OCI-LY1 (cell line): ENCODE results near the gene MTERF4.

Source experiments
- H2AFZ ChIP-seq: fragments of 200-600 bp; sonication (generic), shearing (Covaris generic); 2 replicates; pipeline ENCODE4 v1.6.0; 2014; ENCODE audit warnings: antibody characterized with exemption, mild to moderate bottlenecking, low read length
- H3F3A ChIP-seq: fragments of 200-600 bp; sonication (generic), shearing (Covaris generic); 2 replicates; pipeline ENCODE4 v1.6.0; 2014; ENCODE audit warnings: mild to moderate bottlenecking, antibody characterized with exemption, low read length, moderate library complexity; ENCODE audit not compliant: insufficient read depth
- H3K27ac ChIP-seq: fragments of 200-600 bp; sonication (generic); 2 replicates; pipeline ENCODE4 v1.5.1; 2014; ENCODE audit warnings: low read length, mixed run types, mild to moderate bottlenecking, low read depth; ENCODE audit not compliant: poor library complexity, severe bottlenecking
- H3K27me3 ChIP-seq: fragments of 200-600 bp; sonication (generic); 2 replicates; pipeline ENCODE4 v1.6.0; 2014; ENCODE audit warnings: antibody characterized with exemption, mild to moderate bottlenecking, low read length, moderate library complexity; ENCODE audit not compliant: insufficient read depth
- H3K36me3 ChIP-seq: fragments of 200-600 bp; sonication (generic); 2 replicates; pipeline ENCODE4 v1.6.1; 2014; ENCODE audit warnings: mild to moderate bottlenecking, antibody characterized with exemption, low read length, moderate library complexity, mixed read lengths; ENCODE audit not compliant: insufficient read depth
- H3K4me1 ChIP-seq: fragments of 200-600 bp; sonication (generic); 2 replicates; pipeline ENCODE4 v1.5.1; 2014; ENCODE audit warnings: mild to moderate bottlenecking, low read length, moderate library complexity; ENCODE audit not compliant: insufficient read depth, severe bottlenecking
- H3K4me2 ChIP-seq: fragments of 200-600 bp; sonication (generic), shearing (Covaris generic); 2 replicates; pipeline ENCODE4 v1.6.1; 2014; ENCODE audit warnings: low read length
- H3K4me3 ChIP-seq: fragments of 200-600 bp; sonication (generic); 2 replicates; pipeline ENCODE4 v1.5.1; 2014; ENCODE audit warnings: low read length, low read depth, mild to moderate bottlenecking, mixed read lengths; ENCODE audit not compliant: poor library complexity, severe bottlenecking
- H3K79me2 ChIP-seq: fragments of 200-600 bp; shearing (Covaris generic); 2 replicates; pipeline ENCODE4 v1.6.1; 2016; ENCODE audit warnings: mixed run types, low read length, mixed read lengths; ENCODE audit not compliant: insufficient read depth
- H3K9ac ChIP-seq: fragments of 200-600 bp; sonication (generic), shearing (Covaris generic); 2 replicates; pipeline ENCODE4 v1.6.1; 2014; ENCODE audit warnings: mild to moderate bottlenecking, low read length, mixed read lengths
- H3K9me2 ChIP-seq: fragments of 200-600 bp; sonication (generic), shearing (Covaris generic); 2 replicates; pipeline ENCODE4 v1.6.1; 2014; ENCODE audit warnings: low read depth, mild to moderate bottlenecking, low read length, mixed read lengths
- H3K9me3 ChIP-seq: fragments of 200-600 bp; shearing (Covaris generic); 2 replicates; pipeline ENCODE4 v1.6.1; 2014; ENCODE audit warnings: low read length, mixed read lengths
- H4K20me1 ChIP-seq: fragments of 200-600 bp; sonication (generic), shearing (Covaris generic); 2 replicates; pipeline ENCODE4 v1.6.0; 2016; ENCODE audit warnings: mild to moderate bottlenecking, low read length; ENCODE audit not compliant: insufficient read depth
- EZH2 ChIP-seq: fragments of 200-600 bp; sonication (generic), shearing (Covaris generic); IDR thresholded peaks from 2 replicates; pipeline ENCODE4 v1.8.0; 2017; ENCODE audit warnings: borderline replicate concordance, mixed run types, mild to moderate bottlenecking, antibody characterized with exemption, low read length, moderate library complexity, mixed read lengths
- TF ChIP-seq, protein P1 (sequence below): fragments of 200-600 bp; sonication (generic), shearing (Covaris generic); IDR thresholded peaks from 2 replicates; pipeline ENCODE4 v1.5.1; 2017; ENCODE audit warnings: mild to moderate bottlenecking, antibody characterized with exemption, low read length, moderate library complexity, mixed read lengths

The MTERF4 gene

DNA sequence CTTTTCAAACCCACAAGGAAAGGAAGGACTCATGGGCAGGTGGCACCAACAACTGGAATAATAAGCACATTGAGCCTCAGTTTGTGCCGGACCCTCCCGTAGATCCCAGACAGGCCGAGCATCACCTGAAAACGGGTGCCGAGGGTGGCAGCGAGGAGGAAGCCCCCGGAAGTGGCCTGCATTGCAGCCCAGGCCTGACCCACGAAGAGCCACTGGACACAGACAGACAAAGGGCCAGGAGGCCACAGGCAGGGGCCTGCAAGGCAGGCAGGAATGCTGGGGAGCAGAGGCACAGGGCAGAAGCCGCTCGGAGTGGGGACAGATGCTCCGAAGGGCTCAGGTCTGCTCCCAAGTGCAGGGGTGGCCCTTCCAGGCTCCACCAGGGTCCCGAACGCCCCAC, 31.7 kb downstream of the MTERF4 start:
- H3K4me2 ChIP-seq: no peak overlapping the region
- H3K27ac ChIP-seq: no peak overlapping the region
- H4K20me1 ChIP-seq: no peaks in the 10 kb centered on the region
- 0 out of 2 replicates have a peak, but pooled peaks cover 3% of the 10 kb centered on the region for H3K27me3 ChIP-seq
- H3K4me3 ChIP-seq: no peak overlapping the region
- no peaks in the 10 kb centered on the region for H3K36me3 ChIP-seq
- no peak for TF ChIP-seq EZH2
- TF ChIP-seq, protein P1, sequence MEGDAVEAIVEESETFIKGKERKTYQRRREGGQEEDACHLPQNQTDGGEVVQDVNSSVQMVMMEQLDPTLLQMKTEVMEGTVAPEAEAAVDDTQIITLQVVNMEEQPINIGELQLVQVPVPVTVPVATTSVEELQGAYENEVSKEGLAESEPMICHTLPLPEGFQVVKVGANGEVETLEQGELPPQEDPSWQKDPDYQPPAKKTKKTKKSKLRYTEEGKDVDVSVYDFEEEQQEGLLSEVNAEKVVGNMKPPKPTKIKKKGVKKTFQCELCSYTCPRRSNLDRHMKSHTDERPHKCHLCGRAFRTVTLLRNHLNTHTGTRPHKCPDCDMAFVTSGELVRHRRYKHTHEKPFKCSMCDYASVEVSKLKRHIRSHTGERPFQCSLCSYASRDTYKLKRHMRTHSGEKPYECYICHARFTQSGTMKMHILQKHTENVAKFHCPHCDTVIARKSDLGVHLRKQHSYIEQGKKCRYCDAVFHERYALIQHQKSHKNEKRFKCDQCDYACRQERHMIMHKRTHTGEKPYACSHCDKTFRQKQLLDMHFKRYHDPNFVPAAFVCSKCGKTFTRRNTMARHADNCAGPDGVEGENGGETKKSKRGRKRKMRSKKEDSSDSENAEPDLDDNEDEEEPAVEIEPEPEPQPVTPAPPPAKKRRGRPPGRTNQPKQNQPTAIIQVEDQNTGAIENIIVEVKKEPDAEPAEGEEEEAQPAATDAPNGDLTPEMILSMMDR: no peak
- no peak overlapping the region for H2AFZ ChIP-seq
- no peaks in the 10 kb centered on the region for H3K9me2 ChIP-seq
- H3K9ac ChIP-seq: no peak overlapping the region
- no peaks in the 10 kb centered on the region for H3K4me1 ChIP-seq
- H3K9me3 ChIP-seq: no peaks in the 10 kb centered on the region
- H3K79me2 ChIP-seq: no peaks in the 10 kb centered on the region
- H3F3A ChIP-seq: no peaks in the 10 kb centered on the region

DNA sequence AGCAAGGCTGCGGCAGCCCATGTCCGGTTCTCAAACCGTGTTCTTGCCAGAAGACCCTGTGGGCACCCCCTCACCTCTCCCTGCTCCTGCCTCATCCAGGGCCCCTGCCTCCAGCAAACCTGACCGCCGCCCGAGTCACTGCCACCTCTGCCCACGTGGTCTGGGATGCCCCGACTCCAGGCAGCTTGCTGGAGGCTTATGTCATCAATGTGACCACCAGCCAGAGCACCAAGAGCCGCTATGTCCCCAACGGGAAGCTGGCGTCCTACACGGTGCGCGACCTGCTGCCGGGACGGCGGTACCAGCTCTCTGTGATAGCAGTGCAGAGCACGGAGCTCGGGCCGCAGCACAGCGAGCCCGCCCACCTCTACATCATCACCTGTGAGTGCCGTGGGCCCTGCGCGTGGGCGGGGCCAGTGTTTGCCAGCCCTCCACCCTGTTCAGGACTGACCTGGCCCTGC, 32.2 kb downstream of the MTERF4 start:
- H3K9ac ChIP-seq: no peak overlapping the region
- no peaks in the 10 kb centered on the region for H4K20me1 ChIP-seq
- H3K79me2 ChIP-seq: no peaks in the 10 kb centered on the region
- H3K36me3 ChIP-seq: no peaks in the 10 kb centered on the region
- H3F3A ChIP-seq: no peaks in the 10 kb centered on the region
- no peak overlapping the region; the same call in 1 of the 2 replicates for H3K4me2 ChIP-seq
- H3K4me1 ChIP-seq: no peaks in the 10 kb centered on the region
- no peaks in the 10 kb centered on the region for H3K9me3 ChIP-seq
- H3K4me3 ChIP-seq: no peak overlapping the region
- H3K27me3 ChIP-seq: 0 out of 2 replicates have a peak, but pooled peaks cover 1% of the 10 kb centered on the region
- no peak overlapping the region for H2AFZ ChIP-seq
- H3K27ac ChIP-seq: no peak overlapping the region
- TF ChIP-seq, protein P1: no peak
- TF ChIP-seq EZH2: no peak
- no peaks in the 10 kb centered on the region for H3K9me2 ChIP-seq

DNA sequence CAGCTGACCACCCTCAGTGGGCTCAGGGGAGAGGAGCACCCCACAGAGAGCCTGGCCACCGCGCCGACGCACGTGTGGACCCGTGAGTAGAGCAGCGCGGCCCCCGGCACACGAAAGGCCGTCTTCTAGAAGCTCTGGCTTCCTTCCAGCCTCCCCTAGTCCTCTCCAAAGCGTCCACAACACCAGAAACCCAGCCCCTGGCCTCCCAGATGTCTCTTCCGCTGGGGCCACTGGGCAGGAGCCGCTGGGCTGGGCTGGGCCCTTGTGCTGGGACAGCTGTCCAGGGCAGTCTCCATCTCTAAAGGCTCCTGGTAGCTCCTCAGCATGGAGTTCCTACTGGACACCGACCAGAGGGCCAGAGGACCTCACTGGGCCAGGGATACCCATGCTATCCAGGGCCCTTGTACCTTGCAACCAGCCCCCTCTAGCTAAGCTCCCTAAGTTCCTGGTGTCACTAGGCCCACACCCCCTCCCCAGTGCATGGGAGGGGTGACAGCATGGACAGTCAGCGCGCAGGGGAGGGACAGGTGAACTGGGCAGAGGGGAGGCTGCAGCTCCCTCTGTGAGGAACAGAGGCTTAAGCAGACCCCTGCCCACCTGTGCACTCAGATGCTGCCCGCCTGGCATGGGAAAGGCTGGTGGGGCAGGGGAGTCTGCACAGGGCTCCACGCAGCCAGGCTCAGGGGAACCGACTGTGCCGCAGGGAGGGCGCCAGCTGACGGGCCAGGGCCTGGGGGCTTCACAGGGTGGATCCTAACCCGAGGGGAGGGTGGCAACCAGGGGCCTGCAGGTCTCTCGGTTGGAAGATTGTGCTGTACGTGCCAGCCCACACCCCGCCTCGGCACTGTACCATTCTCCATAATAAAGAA, 32.9 kb downstream of the MTERF4 start:
- no peaks in the 10 kb centered on the region for H3F3A ChIP-seq
- TF ChIP-seq, protein P1: no peak
- no peak for TF ChIP-seq EZH2
- no peaks in the 10 kb centered on the region for H3K4me1 ChIP-seq
- H3K9me2 ChIP-seq: no peaks in the 10 kb centered on the region
- no peak overlapping the region for H3K9ac ChIP-seq
- H3K27ac ChIP-seq: no peak overlapping the region
- no peaks in the 10 kb centered on the region for H3K27me3 ChIP-seq
- H3K36me3 ChIP-seq: no peaks in the 10 kb centered on the region
- no peak overlapping the region for H3K4me3 ChIP-seq
- no peaks in the 10 kb centered on the region for H3K79me2 ChIP-seq
- no peak overlapping the region for H2AFZ ChIP-seq
- no peaks in the 10 kb centered on the region for H4K20me1 ChIP-seq
- H3K9me3 ChIP-seq: no peaks in the 10 kb centered on the region
- no peak overlapping the region for H3K4me2 ChIP-seq
